T-helper 2 cell treated with Interferon-gamma antibody and Interleukin-4, amounts not matched to agents 5 μg/mL and 100 μg/mL, for 36 hours (primary cell): Measurements from ENCODE around the gene GAS7.

Source experiments
- DNase-seq: peaks from one replicate; pipeline ENCODE4 v3.0.0; 2021; ENCODE audit warnings: low spot score
- H3K27ac Mint-ChIP-seq: one replicate; pipeline ENCODE4 v1.8.0; 2021; ENCODE audit warnings: mild to moderate bottlenecking, mixed read lengths
- H3K27me3 Mint-ChIP-seq: one replicate; pipeline ENCODE4 v1.8.0; 2021; ENCODE audit warnings: low read depth, mixed read lengths
- H3K36me3 Mint-ChIP-seq: one replicate; pipeline ENCODE4 v1.8.0; 2021; ENCODE audit warnings: low read depth, mixed read lengths
- H3K4me1 Mint-ChIP-seq: one replicate; pipeline ENCODE4 v1.8.0; 2021; ENCODE audit warnings: low read depth, mixed read lengths
- H3K4me3 Mint-ChIP-seq: one replicate; pipeline ENCODE4 v1.8.0; 2022; ENCODE audit warnings: mild to moderate bottlenecking, moderate library complexity, mixed read lengths
- H3K9me3 Mint-ChIP-seq: one replicate; pipeline ENCODE4 v1.8.0; 2021; ENCODE audit warnings: mixed read lengths

The GAS7 gene

GRCh38 chr17:10198509-10199249 is at the start of gene GAS7:
TSS of gene GAS7 (minus strand) at chr17:10198606.
- H3K4me3 Mint-ChIP-seq: peak within 1 kb of the TSS; percentile 76
- no peaks in the 10 kb centered on the region for H3K36me3 Mint-ChIP-seq
- peaks cover 4% of the 10 kb centered on the region for H3K4me1 Mint-ChIP-seq
- peaks cover 25% of the 10 kb centered on the region for H3K27me3 Mint-ChIP-seq
- no peak within 1 kb of the TSS for H3K27ac Mint-ChIP-seq
- H3K9me3 Mint-ChIP-seq: peaks cover 27% of the 10 kb centered on the region
- peak; percentile 8 for DNase-seq

GRCh38 chr17:10247810-10248209 is 49.4 kb upstream of the GAS7 start:
- Mint-ChIP-seq H3K4me1 (no peaks in the 10 kb centered on the region), H3K4me3 (no peak overlapping the region), H3K27me3 (no peaks in the 10 kb centered on the region), H3K27ac (no peak overlapping the region), H3K9me3 (no peaks in the 10 kb centered on the region), H3K36me3 (no peaks in the 10 kb centered on the region)
- DNase-seq: no peak

GRCh38 chr17:10243883-10244844 is 45.8 kb upstream of the GAS7 start:
- Mint-ChIP-seq H3K27me3 (no peaks in the 10 kb centered on the region), H3K4me3 (no peak overlapping the region), H3K9me3 (peaks cover 12% of the 10 kb centered on the region), H3K36me3 (no peaks in the 10 kb centered on the region), H3K4me1 (no peaks in the 10 kb centered on the region), H3K27ac (no peak overlapping the region)
- no peak for DNase-seq

DNA sequence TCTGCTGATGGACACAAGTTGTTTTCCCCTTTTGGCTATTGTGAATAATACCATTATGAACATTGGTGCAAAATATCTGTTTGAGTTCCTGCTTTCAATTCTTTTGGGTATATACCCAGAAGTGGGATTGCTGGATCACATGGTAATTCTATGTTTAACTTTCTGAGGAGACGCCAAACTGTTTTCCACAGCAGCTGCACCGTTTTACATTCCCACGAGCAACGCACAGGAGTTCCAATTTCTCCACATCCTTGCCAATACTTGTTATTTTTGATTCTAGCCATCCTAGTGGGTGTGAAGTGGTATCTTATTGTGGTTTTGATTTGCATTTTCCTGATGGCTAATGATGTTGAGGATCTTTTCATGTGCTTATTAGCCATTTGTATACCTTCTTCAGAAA is 43.4 kb upstream of the GAS7 start:
- H3K4me1 Mint-ChIP-seq: no peaks in the 10 kb centered on the region
- peaks cover 12% of the 10 kb centered on the region for H3K9me3 Mint-ChIP-seq
- no peak for DNase-seq
- no peak overlapping the region for H3K4me3 Mint-ChIP-seq
- H3K27ac Mint-ChIP-seq: no peak overlapping the region
- H3K27me3 Mint-ChIP-seq: no peaks in the 10 kb centered on the region
- H3K36me3 Mint-ChIP-seq: no peaks in the 10 kb centered on the region

DNA sequence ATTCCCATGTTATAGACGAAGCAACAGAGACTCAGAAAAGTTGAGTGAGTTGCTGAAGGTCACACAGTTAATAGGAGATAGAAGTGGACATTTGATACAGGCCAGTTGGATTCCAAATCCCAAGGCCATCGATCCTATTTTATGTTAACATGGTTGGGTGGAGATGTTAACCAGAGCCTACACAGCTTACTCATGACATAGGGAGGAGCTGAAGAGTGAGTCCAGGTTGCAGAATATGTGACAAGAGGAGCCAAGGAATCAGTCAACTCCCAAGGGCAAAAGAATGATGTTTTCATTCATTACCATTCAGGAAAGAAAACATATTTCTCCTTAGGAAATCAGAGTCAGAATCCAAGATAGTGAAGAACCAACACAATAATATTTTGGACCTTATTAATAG is 40.3 kb upstream of the GAS7 start:
- Mint-ChIP-seq H3K4me3 (no peak overlapping the region), H3K27me3 (no peaks in the 10 kb centered on the region), H3K36me3 (no peaks in the 10 kb centered on the region), H3K27ac (no peak overlapping the region), H3K4me1 (no peaks in the 10 kb centered on the region), H3K9me3 (peaks cover 16% of the 10 kb centered on the region)
- no peak for DNase-seq

- no peak overlapping the region for H3K4me3 Mint-ChIP-seq
- no peak overlapping the region for H3K27ac Mint-ChIP-seq
- DNase-seq: no peak
- H3K9me3 Mint-ChIP-seq: peaks cover 4% of the 10 kb centered on the region
- H3K4me1 Mint-ChIP-seq: no peaks in the 10 kb centered on the region
- H3K36me3 Mint-ChIP-seq: no peaks in the 10 kb centered on the region
- H3K27me3 Mint-ChIP-seq: no peaks in the 10 kb centered on the region
Measured at GRCh38 chr17:10234033-10234432, 35.6 kb upstream of the GAS7 start.

DNA sequence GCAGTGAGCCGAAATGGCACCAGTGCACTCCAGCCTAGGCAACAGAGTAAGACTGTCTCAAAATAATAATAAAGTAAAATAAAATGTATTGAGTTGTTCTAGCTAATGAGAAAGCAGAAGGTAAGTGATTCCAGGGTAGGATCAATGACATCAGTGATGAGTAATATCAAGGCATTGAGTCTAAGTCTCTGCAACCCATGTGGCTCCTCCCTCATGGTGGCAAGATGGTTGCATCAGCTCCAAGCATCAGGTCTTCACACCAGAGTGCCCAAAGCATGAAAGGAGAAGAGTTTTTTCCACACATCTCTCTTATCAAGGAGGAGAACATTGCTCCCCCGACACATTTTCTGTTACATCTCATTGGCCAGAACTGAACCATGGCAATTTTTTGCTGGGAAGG is 34.8 kb upstream of the GAS7 start:
- no peak overlapping the region for H3K27ac Mint-ChIP-seq
- DNase-seq: no peak
- H3K36me3 Mint-ChIP-seq: no peaks in the 10 kb centered on the region
- no peak overlapping the region for H3K4me3 Mint-ChIP-seq
- no peaks in the 10 kb centered on the region for H3K27me3 Mint-ChIP-seq
- H3K9me3 Mint-ChIP-seq: peaks cover 4% of the 10 kb centered on the region
- no peaks in the 10 kb centered on the region for H3K4me1 Mint-ChIP-seq

- no peak for DNase-seq
- no peak overlapping the region for H3K27ac Mint-ChIP-seq
Measured at GRCh38 chr17:10229181-10229580, 30.8 kb upstream of the GAS7 start.

GRCh38 chr17:10226930-10227695 is 28.7 kb upstream of the GAS7 start:
- DNase-seq: peak; percentile 5
- H3K4me3 Mint-ChIP-seq: no peak overlapping the region
- no peaks in the 10 kb centered on the region for H3K4me1 Mint-ChIP-seq
- H3K27me3 Mint-ChIP-seq: no peaks in the 10 kb centered on the region
- H3K36me3 Mint-ChIP-seq: no peaks in the 10 kb centered on the region
- no peaks in the 10 kb centered on the region for H3K9me3 Mint-ChIP-seq
- H3K27ac Mint-ChIP-seq: no peak overlapping the region

More at GRCh38 chr17:10229181-10229580, 30.8 kb upstream of the GAS7 start:
- Mint-ChIP-seq H3K9me3 (no peaks in the 10 kb centered on the region), H3K27me3 (no peaks in the 10 kb centered on the region), H3K36me3 (no peaks in the 10 kb centered on the region), H3K4me1 (no peaks in the 10 kb centered on the region), H3K4me3 (no peak overlapping the region)

- Mint-ChIP-seq H3K27ac (no peak overlapping the region), H3K4me1 (no peaks in the 10 kb centered on the region)
- DNase-seq: no peak
Measured at GRCh38 chr17:10224582-10225195, 26.3 kb upstream of the GAS7 start.

DNA sequence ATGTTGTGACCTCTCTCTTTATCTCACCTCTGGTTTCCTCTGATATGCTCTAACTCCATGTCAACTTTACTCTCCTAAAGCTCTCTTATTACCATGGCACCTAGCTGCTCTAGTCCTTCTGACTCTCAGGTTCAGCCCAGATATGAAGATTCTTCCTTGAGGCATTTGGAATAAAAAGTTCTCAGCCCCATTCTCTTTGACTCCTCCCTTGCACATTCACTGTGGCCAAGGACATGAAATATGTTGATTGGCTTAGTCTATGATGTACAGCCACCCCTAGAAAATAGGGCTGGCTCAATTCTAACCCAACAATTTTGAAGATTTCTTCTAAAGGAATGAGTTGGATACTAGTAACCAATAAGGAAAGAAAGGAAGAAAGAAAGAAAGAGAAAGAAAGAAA is 20.8 kb upstream of the GAS7 start:
- Mint-ChIP-seq H3K9me3 (peaks cover 3% of the 10 kb centered on the region), H3K27me3 (no peaks in the 10 kb centered on the region), H3K4me1 (no peaks in the 10 kb centered on the region), H3K4me3 (no peak overlapping the region), H3K36me3 (no peaks in the 10 kb centered on the region), H3K27ac (no peak overlapping the region)
- DNase-seq: no peak

More at GRCh38 chr17:10224582-10225195, 26.3 kb upstream of the GAS7 start:
- peaks cover 3% of the 10 kb centered on the region for H3K9me3 Mint-ChIP-seq
- H3K36me3 Mint-ChIP-seq: no peaks in the 10 kb centered on the region
- no peak overlapping the region for H3K4me3 Mint-ChIP-seq
- H3K27me3 Mint-ChIP-seq: no peaks in the 10 kb centered on the region

DNA sequence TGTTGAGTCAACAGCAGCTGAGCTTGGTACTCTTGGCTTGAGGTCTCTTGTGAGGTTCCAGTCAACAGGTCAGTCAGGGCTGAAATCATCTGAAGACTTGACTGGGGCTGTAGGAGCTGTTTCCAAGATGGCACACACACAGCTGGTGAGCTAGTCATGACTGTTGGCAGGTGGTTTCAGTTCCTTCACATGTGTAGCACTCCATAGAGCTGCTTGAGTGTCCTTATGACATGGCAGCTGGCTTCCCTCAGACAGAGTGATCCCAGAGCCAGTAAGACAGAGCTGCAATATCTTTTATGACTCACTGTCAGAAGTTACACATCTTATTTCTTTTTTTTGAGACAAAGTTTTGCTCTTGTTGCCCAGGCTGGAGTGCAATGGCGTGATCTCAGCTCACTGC is 19.5 kb upstream of the GAS7 start:
- peaks cover 3% of the 10 kb centered on the region for H3K9me3 Mint-ChIP-seq
- H3K27me3 Mint-ChIP-seq: no peaks in the 10 kb centered on the region
- no peaks in the 10 kb centered on the region for H3K4me1 Mint-ChIP-seq
- no peaks in the 10 kb centered on the region for H3K36me3 Mint-ChIP-seq
- no peak for DNase-seq
- H3K4me3 Mint-ChIP-seq: no peak overlapping the region
- H3K27ac Mint-ChIP-seq: no peak overlapping the region

GRCh38 chr17:10216213-10216938 is 18.0 kb upstream of the GAS7 start:
- Mint-ChIP-seq H3K9me3 (peaks cover 3% of the 10 kb centered on the region), H3K27ac (no peak overlapping the region), H3K4me3 (no peak overlapping the region), H3K27me3 (no peaks in the 10 kb centered on the region), H3K4me1 (no peaks in the 10 kb centered on the region), H3K36me3 (no peaks in the 10 kb centered on the region)
- DNase-seq: no peak
